Measurements from ENCODE around the gene DDO.
A peak's percentile ranks its signal among the peaks of the same experiment; 100 is the strongest.
"Not testable (repeated sequence)": the region's sequence is repeated elsewhere in the genome, so short reads cannot be mapped to it uniquely, and the experiment has no call there.

The DDO gene

GRCh38 chr6:110415086-110415916 lies at the start of gene DDO:
Gene DDO (minus strand): TSS chr6:110415575. CDS start chr6:110413462, 2,113 bp downstream.
- no peak for TF ChIP-seq CTCF (IDR thresholded peaks at IDR 0.05; ENCODE audit: low read depth, low read length, missing control alignments)
- H3K4me3 ChIP-seq (replicated peaks; ENCODE audit: low read depth, low read length), result no peak within 1 kb of the TSS
- no peak for DNase-seq (ENCODE audit: extremely low read depth, low read depth)

GRCh38 chr6:110462884-110463481 lies 47.6 kb upstream of the DDO start:
- no peak for TF ChIP-seq CTCF (IDR thresholded peaks at IDR 0.05; ENCODE audit: low read depth, low read length, missing control alignments)
- no peak overlapping the region for H3K4me3 ChIP-seq (replicated peaks; ENCODE audit: low read depth, low read length)
- DNase-seq (ENCODE audit: extremely low read depth, low read depth), result no peak

GRCh38 chr6:110461376-110461775 lies 46.0 kb upstream of the DDO start:
- no peak for TF ChIP-seq CTCF (IDR thresholded peaks at IDR 0.05; ENCODE audit: low read depth, low read length, missing control alignments)

GRCh38 chr6:110459137-110459536 lies 43.8 kb upstream of the DDO start:
- no peak overlapping the region for H3K4me3 ChIP-seq (replicated peaks; ENCODE audit: low read depth, low read length)
- DNase-seq (ENCODE audit: extremely low read depth, low read depth), result no peak
- no peak for TF ChIP-seq CTCF (IDR thresholded peaks at IDR 0.05; ENCODE audit: low read depth, low read length, missing control alignments)

More at GRCh38 chr6:110461376-110461775, 46.0 kb upstream of the DDO start:
- DNase-seq (ENCODE audit: extremely low read depth, low read depth), result no peak
- no peak overlapping the region for H3K4me3 ChIP-seq (replicated peaks; ENCODE audit: low read depth, low read length)

GRCh38 chr6:110458476-110458875 lies 43.1 kb upstream of the DDO start:
- no peak for TF ChIP-seq CTCF (IDR thresholded peaks at IDR 0.05; ENCODE audit: low read depth, low read length, missing control alignments)
- no peak for DNase-seq (ENCODE audit: extremely low read depth, low read depth)
- no peak overlapping the region for H3K4me3 ChIP-seq (replicated peaks; ENCODE audit: low read depth, low read length)

- not testable (repeated sequence) for H3K4me3 ChIP-seq (replicated peaks; ENCODE audit: low read depth, low read length)
- peak; percentile 9 for DNase-seq (ENCODE audit: extremely low read depth, low read depth)
- TF ChIP-seq CTCF (IDR thresholded peaks at IDR 0.05; ENCODE audit: low read depth, low read length, missing control alignments), result peak; percentile 51
Measured at GRCh38 chr6:110457567-110458175, 42.3 kb upstream of the DDO start.
